ENCODE measurements around the gene HIP1R. TPM values are rescaled to one million over a fixed set of nuclear protein-coding genes. Genes with fewer than 3 reads are reported as not detected.
A peak's percentile ranks its signal among the peaks of the same experiment; 100 is the strongest.
"Not testable (repeated sequence)": the region's sequence is repeated elsewhere in the genome, so short reads cannot be mapped to it uniquely, and the experiment has no call there.

The HIP1R gene
- total RNA-seq, 5 donors from 2014 or later (not counting 1 experiment from before 2014, with no cell fraction given) = 108 to 123 (median 116) TPM

DNA sequence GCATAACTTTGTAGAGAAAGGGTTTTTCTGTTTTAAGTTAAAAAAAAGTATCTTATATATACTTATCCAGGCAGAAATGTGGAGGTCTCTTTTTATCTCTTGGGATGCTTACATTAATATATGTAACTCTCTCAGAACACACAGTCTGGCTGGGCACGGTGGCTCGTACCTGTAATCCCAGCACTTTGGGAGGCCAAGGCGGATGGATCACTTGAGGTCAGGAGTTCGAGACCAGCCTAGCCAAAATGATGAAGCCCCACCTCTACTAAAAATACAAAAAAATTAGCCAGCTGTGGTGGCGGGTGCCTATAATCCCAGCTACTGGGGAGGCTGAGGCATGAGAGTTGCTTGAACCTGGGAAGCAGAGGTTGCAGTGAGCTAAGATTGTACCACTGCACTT is 41.0 kb downstream of the HIP1R start:
- Mint-ChIP-seq H3K36me3 (peaks cover 30% of the 10 kb centered on the region), H3K27ac (peak overlapping the region; percentile 83 to 88), H3K4me3 (peak overlapping the region in 2 of 3 donors; percentile 29 to 53), H3K4me1 (peaks cover 95% of the 10 kb centered on the region in 3 donors)
- not testable (repeated sequence) for H3K27me3 Mint-ChIP-seq; ATAC-seq (replicated peaks in 1 of 4); H3K9me3 ChIP-seq; DNase-seq; H3K27me3 ChIP-seq (replicated peaks in 1 of 2; ENCODE audit: control insufficient read depth in 2 of 2, extremely low read depth in 1 of 2, insufficient read depth in 2 of 2, low read length in 1 of 2); H3K27ac ChIP-seq (ENCODE audit: low read length); H3K9me3 Mint-ChIP-seq; H3K4me3 ChIP-seq (ENCODE audit: control insufficient read depth in 1 of 2, extremely low read depth in 1 of 2, low read length in 1 of 2); H3K36me3 ChIP-seq (ENCODE audit: control insufficient read depth in 2 of 2, extremely low read depth in 1 of 2, insufficient read depth in 1 of 2, low read length in 1 of 2)
- no CpG with 5 or more reads among the region's 5 CpGs for WGBS (ENCODE audit: insufficient coverage)
- CTCF ChIA-PET = interaction anchor here (0.6 kb wide), 2 partner anchors 239 to 584 kb away, joined by 3 read pairs; no protein-coding TSS in a partner anchor
- H3K4me1 ChIP-seq (ENCODE audit: control insufficient read depth in 1 of 2, extremely low read depth in 1 of 2, insufficient read depth in 2 of 2, low read length in 2 of 2) = peaks cover 35 to 82% of the 10 kb centered on the region in 2 experiments
- POLR2A ChIA-PET = interaction anchor here in 1 of 2 donors (1.6 kb wide), 1 partner anchor 12 kb away, joined by 13 read pairs; no protein-coding TSS in a partner anchor

DNA sequence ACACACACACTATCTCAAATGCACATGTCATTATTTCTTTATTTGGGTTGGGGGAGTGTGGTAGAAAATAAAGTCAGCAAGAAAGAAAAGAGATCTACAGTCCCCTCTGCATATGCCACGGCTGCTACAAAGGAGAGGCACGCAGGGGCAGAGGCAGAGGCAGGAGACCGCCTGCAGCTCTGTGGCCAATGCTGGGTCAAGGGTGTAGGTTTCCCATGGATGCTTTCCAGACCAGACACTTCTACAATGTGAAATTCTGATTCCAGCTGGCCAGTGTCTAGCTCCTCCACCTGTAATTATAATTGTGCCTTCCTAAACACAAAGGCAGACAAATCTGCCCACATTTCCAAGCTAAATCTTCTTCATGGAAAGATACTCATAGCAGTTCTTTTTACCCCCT is 41.5 kb downstream of the HIP1R start:
- no peaks in the 10 kb centered on the region for H3K27me3 ChIP-seq (replicated peaks in 1 of 2; ENCODE audit: control insufficient read depth in 2 of 2, extremely low read depth in 1 of 2, insufficient read depth in 2 of 2, low read length in 1 of 2)
- no peaks in the 10 kb centered on the region for H3K9me3 Mint-ChIP-seq
- WGBS (ENCODE audit: insufficient coverage) = 100% methylated on average over 1 of the region's 3 CpGs
- H3K4me1 Mint-ChIP-seq = peaks cover 94 to 95% (median 94%) of the 10 kb centered on the region in 3 donors
- H3K36me3 Mint-ChIP-seq = peaks cover 30% of the 10 kb centered on the region
- ChIA-PET POLR2A (interaction anchor here in 1 of 2 donors (1.6 kb wide), 1 partner anchor 12 kb away, joined by 13 read pairs; no protein-coding TSS in a partner anchor), CTCF (interaction anchor here (0.6 kb wide), 2 partner anchors 239 to 584 kb away, joined by 3 read pairs; no protein-coding TSS in a partner anchor)
- no peak overlapping the region for H3K4me3 ChIP-seq (ENCODE audit: control insufficient read depth in 1 of 2, extremely low read depth in 1 of 2, low read length in 1 of 2)
- H3K27ac Mint-ChIP-seq = peak overlapping the region; percentile 83 to 88
- H3K36me3 ChIP-seq (ENCODE audit: control insufficient read depth in 2 of 2, extremely low read depth in 1 of 2, insufficient read depth in 1 of 2, low read length in 1 of 2) = no peaks in the 10 kb centered on the region
- ATAC-seq (replicated peaks in 1 of 4) (no peak), DNase-seq (no peak)
- H3K27me3 Mint-ChIP-seq = no peaks in the 10 kb centered on the region
- peaks cover 33 to 81% of the 10 kb centered on the region in 2 experiments for H3K4me1 ChIP-seq (ENCODE audit: control insufficient read depth in 1 of 2, extremely low read depth in 1 of 2, insufficient read depth in 2 of 2, low read length in 2 of 2)
- no peak overlapping the region for H3K4me3 Mint-ChIP-seq
- no peaks in the 10 kb centered on the region for H3K9me3 ChIP-seq
- H3K27ac ChIP-seq (ENCODE audit: low read length) = no peak overlapping the region

DNA sequence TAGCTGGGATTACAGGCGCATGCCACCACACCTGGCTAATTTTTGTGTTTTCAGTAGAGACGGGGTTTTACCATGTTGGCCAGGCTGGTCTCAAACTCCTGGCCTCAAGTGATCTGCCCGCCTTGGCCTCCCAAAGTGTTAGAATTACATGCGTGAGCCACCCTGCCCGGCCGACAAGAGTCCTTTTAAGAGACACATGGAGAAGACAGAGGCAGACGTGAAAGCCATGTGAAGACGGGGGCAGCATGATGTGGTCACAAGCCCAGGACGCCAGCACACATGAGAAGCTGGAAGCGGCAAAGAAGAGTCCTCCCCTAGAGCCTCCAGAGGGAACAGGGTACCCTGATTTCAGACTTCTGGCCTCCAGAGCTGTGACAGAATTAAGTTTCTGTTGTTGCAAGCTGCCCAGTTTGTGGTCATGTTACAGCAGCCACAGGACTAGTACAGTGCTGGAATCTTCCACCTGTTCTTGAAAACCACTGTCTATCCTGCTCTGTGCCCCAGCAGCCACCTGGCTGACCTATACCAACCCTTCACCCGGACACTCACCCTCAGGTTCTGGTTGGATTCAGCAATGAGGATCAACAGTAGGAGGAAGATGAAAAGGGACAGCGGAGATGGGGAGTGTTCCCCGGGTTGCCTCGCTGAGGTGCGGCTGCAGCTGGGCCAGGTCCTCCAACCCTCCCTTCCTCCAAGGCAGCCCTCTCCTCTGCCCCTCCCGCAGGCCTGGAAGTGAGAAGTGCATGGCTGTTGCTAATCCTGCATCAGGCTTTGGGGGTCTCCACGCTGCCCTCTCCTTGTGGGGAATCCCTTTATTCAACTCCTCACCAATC is 43.7 kb downstream of the HIP1R start:
- 82% methylated on average over 10 of the region's 17 CpGs for WGBS (ENCODE audit: insufficient coverage)
- no peaks in the 10 kb centered on the region for H3K9me3 ChIP-seq
- H3K36me3 ChIP-seq (ENCODE audit: control insufficient read depth in 2 of 2, extremely low read depth in 1 of 2, insufficient read depth in 1 of 2, low read length in 1 of 2) = no peaks in the 10 kb centered on the region
- Mint-ChIP-seq H3K4me3 (peak overlapping the region in 1 of 3 donors; percentile 50), H3K9me3 (no peaks in the 10 kb centered on the region), H3K27me3 (no peaks in the 10 kb centered on the region), H3K4me1 (peaks cover 94 to 95% (median 94%) of the 10 kb centered on the region in 3 donors), H3K36me3 (peaks cover 24% of the 10 kb centered on the region), H3K27ac (peak overlapping the region; percentile 76 to 84)
- ChIA-PET POLR2A (interaction anchor here in 1 of 2 donors (0.6 to 1.1 kb wide), 2 partner anchors 19 to 38 kb away, joined by 3 to 8 read pairs; no protein-coding TSS in a partner anchor), CTCF (interaction anchor here (1.2 to 1.4 kb wide), 3 partner anchors 9 to 96 kb away, joined by 3 read pairs; partner anchors contain the start of gene OGFOD2 (in 1 of the 2))
- DNase-seq (no peak), ATAC-seq (replicated peaks in 1 of 4) (no peak)
- H3K4me3 ChIP-seq (ENCODE audit: control insufficient read depth in 1 of 2, extremely low read depth in 1 of 2, low read length in 1 of 2) = no peak overlapping the region
- no peaks in the 10 kb centered on the region for H3K27me3 ChIP-seq (replicated peaks in 1 of 2; ENCODE audit: control insufficient read depth in 2 of 2, extremely low read depth in 1 of 2, insufficient read depth in 2 of 2, low read length in 1 of 2)
- H3K4me1 ChIP-seq (ENCODE audit: control insufficient read depth in 1 of 2, extremely low read depth in 1 of 2, insufficient read depth in 2 of 2, low read length in 2 of 2) = peaks cover 21 to 67% of the 10 kb centered on the region in 2 experiments
- no peak overlapping the region for H3K27ac ChIP-seq (ENCODE audit: low read length)

DNA sequence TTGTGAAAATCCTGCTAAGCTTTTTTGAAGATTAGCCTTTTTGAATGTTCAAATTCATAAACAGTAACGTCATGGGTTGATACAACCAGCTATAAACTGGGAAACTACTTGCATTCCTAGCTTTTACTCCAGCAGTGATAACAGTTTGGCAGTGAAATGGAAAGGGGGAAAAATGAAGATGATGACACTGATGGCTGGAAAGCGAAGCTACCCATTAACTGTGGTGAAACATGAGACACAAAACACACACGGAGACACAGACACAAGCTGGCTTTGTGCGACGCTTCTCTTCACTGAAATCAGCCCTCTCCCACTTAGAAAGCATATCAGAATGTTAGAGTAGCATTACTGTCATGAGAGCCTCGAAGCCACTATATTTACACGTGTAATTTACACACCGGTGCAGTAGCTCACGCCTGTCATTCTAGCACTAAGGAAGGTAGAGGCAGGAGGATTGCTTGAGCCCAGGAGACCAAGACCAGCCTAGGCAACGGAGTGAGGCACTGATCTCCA is 45.0 kb downstream of the HIP1R start:
- Histone ChIP-seq H3K9me3 (no peaks in the 10 kb centered on the region), H3K4me3 (ENCODE audit: control insufficient read depth in 1 of 2, extremely low read depth in 1 of 2, low read length in 1 of 2) (no peak overlapping the region), H3K36me3 (ENCODE audit: control insufficient read depth in 2 of 2, extremely low read depth in 1 of 2, insufficient read depth in 1 of 2, low read length in 1 of 2) (no peaks in the 10 kb centered on the region), H3K4me1 (ENCODE audit: control insufficient read depth in 1 of 2, extremely low read depth in 1 of 2, insufficient read depth in 2 of 2, low read length in 2 of 2) (peaks cover 19 to 59% of the 10 kb centered on the region in 2 experiments), H3K27ac (ENCODE audit: low read length) (no peak overlapping the region), H3K27me3 (replicated peaks in 1 of 2; ENCODE audit: control insufficient read depth in 2 of 2, extremely low read depth in 1 of 2, insufficient read depth in 2 of 2, low read length in 1 of 2) (no peaks in the 10 kb centered on the region)
- peaks cover 97 to 99% (median 98%) of the 10 kb centered on the region in 3 donors for H3K4me1 Mint-ChIP-seq
- H3K36me3 Mint-ChIP-seq = peaks cover 24% of the 10 kb centered on the region
- ATAC-seq (replicated peaks in 1 of 4) (no peak), DNase-seq (no peak)
- WGBS (ENCODE audit: insufficient coverage) = 97% methylated on average over 5 of the region's 10 CpGs
- H3K4me3 Mint-ChIP-seq = no peak overlapping the region
- H3K27me3 Mint-ChIP-seq = no peaks in the 10 kb centered on the region
- H3K27ac Mint-ChIP-seq = peak overlapping the region; percentile 83 to 84
- ChIA-PET POLR2A (interaction anchor here (0.5 to 1.1 kb wide), 5 partner anchors 8 to 18 kb away, joined by 3 to 8 read pairs (median 4); no protein-coding TSS in a partner anchor), CTCF (interaction anchor here (0.5 to 1.4 kb wide), 7 partner anchors 8 to 1206 kb away, joined by 3 to 7 read pairs (median 3); partner anchors contain the start of genes CCDC62 (in 1 of the 2) and OGFOD2 (in 1 of the 2))
- no peaks in the 10 kb centered on the region for H3K9me3 Mint-ChIP-seq

DNA sequence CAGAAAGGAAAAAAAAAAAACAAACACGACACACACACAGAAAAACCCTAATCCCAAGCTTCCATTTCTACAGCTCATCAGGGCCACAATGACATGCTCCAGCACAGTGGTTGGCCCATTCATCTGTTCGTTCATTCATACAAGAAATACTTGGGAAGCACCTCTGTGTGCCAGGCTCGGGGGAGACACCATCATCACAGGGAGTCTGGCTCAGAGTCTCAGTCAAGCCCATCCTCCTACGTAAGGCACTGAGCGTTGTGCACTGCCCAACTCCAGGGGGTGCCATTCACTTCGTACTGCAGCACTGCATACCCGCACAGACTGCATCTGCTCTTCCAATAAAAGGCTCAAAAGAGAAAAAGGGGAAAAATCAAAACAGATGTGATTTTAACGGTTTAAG is 45.4 kb downstream of the HIP1R start:
- CTCF ChIA-PET = interaction anchor here (0.6 to 1.0 kb wide), 2 partner anchors 9 to 13 kb away, joined by 3 to 7 read pairs; no protein-coding TSS in a partner anchor
- 59% methylated on average over 2 of the region's 8 CpGs for WGBS (ENCODE audit: insufficient coverage)
- H3K4me3 Mint-ChIP-seq = peak overlapping the region in 2 of 3 donors; percentile 18 to 40

More for the DNA sequence above, 45.4 kb downstream of the HIP1R start:
- no peaks in the 10 kb centered on the region for H3K36me3 ChIP-seq (ENCODE audit: control insufficient read depth in 2 of 2, extremely low read depth in 1 of 2, insufficient read depth in 1 of 2, low read length in 1 of 2)
- POLR2A ChIA-PET = interaction anchor here (0.5 to 1.0 kb wide), 3 partner anchors 13 to 18 kb away, joined by 3 to 4 read pairs (median 4); no protein-coding TSS in a partner anchor
- DNase-seq = peak in 1 of 35 experiments; percentile 46
- ATAC-seq (replicated peaks in 1 of 4) = peak; percentile 33 to 59 (median 47)
- Mint-ChIP-seq H3K9me3 (no peaks in the 10 kb centered on the region), H3K27me3 (no peaks in the 10 kb centered on the region), H3K27ac (peak overlapping the region; percentile 83 to 84), H3K4me1 (peaks cover 92 to 94% (median 94%) of the 10 kb centered on the region in 3 donors), H3K36me3 (peaks cover 24% of the 10 kb centered on the region)
- H3K4me3 ChIP-seq (ENCODE audit: control insufficient read depth in 1 of 2, extremely low read depth in 1 of 2, low read length in 1 of 2) = no peak overlapping the region
- H3K27me3 ChIP-seq (replicated peaks in 1 of 2; ENCODE audit: control insufficient read depth in 2 of 2, extremely low read depth in 1 of 2, insufficient read depth in 2 of 2, low read length in 1 of 2) = no peaks in the 10 kb centered on the region
- H3K9me3 ChIP-seq = no peaks in the 10 kb centered on the region
- peak overlapping the region; percentile 35 for H3K27ac ChIP-seq (ENCODE audit: low read length)
- peaks cover 19 to 55% of the 10 kb centered on the region in 2 experiments for H3K4me1 ChIP-seq (ENCODE audit: control insufficient read depth in 1 of 2, extremely low read depth in 1 of 2, insufficient read depth in 2 of 2, low read length in 2 of 2)
